Spleen (tissue), 11 donors: Measurements from ENCODE around the gene C16orf89. TPM values are rescaled to one million over a fixed set of nuclear protein-coding genes. Genes with fewer than 3 reads are reported as not detected.
"Not testable (repeated sequence)": the region's sequence is repeated elsewhere in the genome, so short reads cannot be mapped to it uniquely, and the experiment has no call there.

Source experiments
- DNase-seq: peaks from one replicate; pipeline ENCODE4 v3.0.0-alpha.2; 2020
- H3K27ac ChIP-seq, 8 donors: fragments of 200-600 bp; sonication (generic) in 7 of 8; 1 replicate in 4 of 8; 2 replicates in 4 of 8; pipeline versions ENCODE4 v1.5.0 to v1.8.0; 2016 to 2021; ENCODE audit warnings: inconsistent platforms in 4 of 8, mild to moderate bottlenecking in 4 of 8, moderate library complexity in 1 of 8
- H3K27me3 ChIP-seq, 7 donors: fragments of 200-600 bp; sonication (generic) in 6 of 7; replicated peaks in 1 of 7; 1 replicate in 4 of 7; 2 replicates in 3 of 7; pipeline versions ENCODE4 v1.5.0 to v1.8.0; 2016 to 2021; ENCODE audit warnings: inconsistent platforms in 3 of 7, mild to moderate bottlenecking in 1 of 7
- H3K36me3 ChIP-seq, 6 donors: fragments of 200-600 bp; sonication (generic) in 5 of 6; 1 replicate in 4 of 6; 2 replicates in 2 of 6; pipeline versions ENCODE4 v1.5.0 to v1.8.0; 2016 to 2021; ENCODE audit warnings: inconsistent platforms in 2 of 6
- H3K4me1 ChIP-seq, 6 donors: fragments of 200-600 bp; sonication (generic) in 5 of 6; 1 replicate in 3 of 6; 2 replicates in 3 of 6; pipeline versions ENCODE4 v1.5.0 to v1.8.0; 2016 to 2021; ENCODE audit warnings: inconsistent platforms in 3 of 6
- H3K4me3 ChIP-seq, 8 donors: fragments of 200-600 bp; sonication (generic) in 7 of 8; 1 replicate in 4 of 8; 2 replicates in 4 of 8; pipeline versions ENCODE4 v1.5.0 to v1.8.0; 2016 to 2021; ENCODE audit warnings: inconsistent platforms in 4 of 8, mild to moderate bottlenecking in 4 of 8, moderate library complexity in 2 of 8
- H3K9me3 ChIP-seq, 8 donors: fragments of 200-600 bp; sonication (generic) in 7 of 8; 1 replicate in 4 of 8; 2 replicates in 4 of 8; pipeline versions ENCODE4 v1.5.0 to v1.8.0; 2016 to 2021; ENCODE audit warnings: inconsistent platforms in 4 of 8
- CTCF ChIP-seq, 11 experiments: fragments of 200-600 bp in 7 of 11; fragments of 450-650 bp in 4 of 11; sonication (generic) in 4 of 11; IDR thresholded peaks in 8 of 11; conservative IDR thresholded peaks in 3 of 11; 1 replicate in 7 of 11; 2 replicates in 4 of 11; pipeline versions ENCODE4 v1.4.0 to v1.8.0; 2016 to 2021; ENCODE audit warnings: antibody characterized with exemption in 11 of 11, inconsistent platforms in 4 of 11, mild to moderate bottlenecking in 1 of 11
- POLR2A ChIP-seq, 3 donors: fragments of 450-650 bp; IDR thresholded peaks; one replicate each; pipeline ENCODE4 v1.5.1; 2017; ENCODE audit warnings: antibody characterized with exemption in 3 of 3, mild to moderate bottlenecking in 1 of 3
- POLR2AphosphoS5 ChIP-seq, 3 donors: sonication (generic); formaldehyde crosslinking; IDR thresholded peaks; one replicate each; pipeline ENCODE4 v1.5.1; 2017; ENCODE audit warnings: antibody characterized with exemption in 3 of 3
- WGBS, 5 donors: extraction: QIAGEN DNeasy Blood & Tissue Kit in 3 of 5; methylation state at CpG; one replicate each; pipeline versions ENCODE4 v1.1.5 to v1.1.7; 2013 to 2018; 5-methylcytosine and 5-hydroxymethylcytosine counted together
- intact Hi-C: fragments of 100-400 bp; cut with DNase I; formaldehyde crosslinking; loops from one replicate; pipeline ENCODE4 v1.15.0; 2023; ENCODE audit warnings: low total_unique reads
- polyA plus RNA-seq, 3 donors: library from polyadenylated mRNA; stranded (reverse); fragments of 200-250 nt; gene quantifications; one replicate each; pipeline ENCODE4 v1.2.1, GENCODE V29; 2013
- total RNA-seq, 7 donors: library from RNA; depleted of rRNA in 3 of 7; stranded (reverse); fragments of >200 nt in 3 of 7; fragmentation: NEBNext Ultra II Directional in 4 of 7; extraction: Animal tissue kit (Norgen Biotek cat#: 25700) in 4 of 7; gene quantifications; one replicate each; pipeline versions ENCODE4 v1.1.0 to v1.2.1, GENCODE V29; 2016 to 2021
- donor health status: healthy with polysubstance abuse.
- donor health status: DM: no; HTN: no; CAD: no; lungs with moderate emphysema.
- donor health status: DM: no; HTN: no; CAD: no.
- donor health status: Bipolar disorder and iron deficiency.
- donor health status: healthy.
- donor health status: DM: no; HTN: no; CAD: no.
- donor health status: DM: yes; HTN: yes; CAD: no.

The C16orf89 gene
- total and polyA plus RNA-seq, 10 donors = 0.34 to 5.7 (median 1.7) TPM; not detected in 1

GRCh38 chr16:5083646-5084045 is 17.9 kb upstream of the C16orf89 start:
- WGBS, 5 donors = 90 to 96% (median 91%) methylated on average over 9 of the region's 9 CpGs
- H3K27me3 ChIP-seq, H3K27ac ChIP-seq, H3K4me3 ChIP-seq, H3K9me3 ChIP-seq, H3K4me1 ChIP-seq, intact Hi-C loops: not testable (repeated sequence)
- peak in 1 of 3 donors; percentile 14 for TF ChIP-seq POLR2AphosphoS5 (IDR thresholded peaks at IDR 0.05)
- H3K36me3 ChIP-seq = peaks cover 0 to 95% (median 46%) of the 10 kb centered on the region in 6 donors
- peak; percentile 38 for DNase-seq

DNA sequence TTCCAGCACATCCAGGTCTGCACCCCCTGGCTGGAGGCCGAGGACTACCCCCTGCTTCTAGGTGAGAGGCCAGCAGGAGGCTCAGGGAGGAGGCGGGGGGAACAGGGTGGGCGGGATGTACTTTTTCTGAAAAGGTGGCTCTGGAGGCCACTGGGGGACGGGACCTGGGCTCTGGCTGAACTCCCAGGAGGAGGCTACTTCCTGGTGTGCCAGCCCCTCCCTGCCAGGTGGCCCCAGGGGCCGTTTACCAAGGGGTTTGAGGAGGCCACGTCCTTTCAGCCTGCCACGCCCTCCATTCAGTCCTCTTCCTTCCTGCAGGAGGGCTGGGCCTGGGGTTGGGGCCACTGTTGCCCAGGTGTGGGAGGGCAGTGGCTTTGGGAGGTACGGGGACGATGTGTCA is 15.2 kb upstream of the C16orf89 start:
- peaks cover 0 to 99% (median 65%) of the 10 kb centered on the region in 6 donors for H3K36me3 ChIP-seq
- H3K27ac ChIP-seq, DNase-seq, intact Hi-C loops, H3K4me3 ChIP-seq, H3K9me3 ChIP-seq, H3K4me1 ChIP-seq, H3K27me3 ChIP-seq: not testable (repeated sequence)
- 61 to 74% (median 70%) methylated on average over 7 to 9 of the region's 9 CpGs for WGBS, 5 donors

- H3K27me3 ChIP-seq, H3K9me3 ChIP-seq, H3K4me3 ChIP-seq, DNase-seq, H3K27ac ChIP-seq, H3K4me1 ChIP-seq, intact Hi-C loops: not testable (repeated sequence)
- WGBS, 5 donors = 86 to 95% (median 93%) methylated on average over 7 to 12 of the region's 12 CpGs
- H3K36me3 ChIP-seq = peaks cover 0 to 99% (median 71%) of the 10 kb centered on the region in 6 donors
Observed at GRCh38 chr16:5080461-5080860, 14.7 kb upstream of the C16orf89 start.

DNA sequence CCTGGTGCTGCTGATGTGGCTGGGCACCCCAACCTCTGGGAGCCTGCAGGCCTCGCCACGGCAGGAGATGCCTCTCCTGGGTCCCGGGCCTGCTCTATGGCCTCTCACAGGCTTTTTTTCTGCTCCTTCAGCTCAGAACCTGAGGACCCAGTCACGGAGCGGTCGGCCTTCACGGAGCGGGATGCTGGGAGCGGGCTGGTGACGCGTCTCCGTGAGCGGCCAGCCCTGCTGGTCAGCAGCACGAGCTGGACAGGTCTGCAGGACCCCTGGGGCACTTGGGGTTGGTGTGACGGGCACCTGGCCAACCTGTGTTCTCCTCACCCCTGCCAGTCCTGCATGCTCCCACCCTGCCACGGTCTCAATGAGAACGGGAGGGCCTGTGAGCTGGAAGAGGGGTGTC is 12.9 kb upstream of the C16orf89 start:
- Histone ChIP-seq H3K36me3 (peaks cover 0 to 100% (median 68%) of the 10 kb centered on the region in 6 donors), H3K27me3 (no peaks in the 10 kb centered on the region), H3K4me3 (no peak overlapping the region), H3K4me1 (peaks cover 0 to 10% (median 0%) of the 10 kb centered on the region in 6 donors), H3K27ac (no peak overlapping the region), H3K9me3 (no peaks in the 10 kb centered on the region)
- DNase-seq = no peak
- intact Hi-C loops = no loop called here
- WGBS, 5 donors = 91 to 97% (median 91%) methylated on average over 9 to 17 of the region's 17 CpGs; no CpG with 5 or more reads in 1 of the 5 donors
- no peak for TF ChIP-seq POLR2A (IDR thresholded peaks at IDR 0.05)
- TF ChIP-seq POLR2AphosphoS5 (IDR thresholded peaks at IDR 0.05) = no peak
- no peak for TF ChIP-seq CTCF (IDR thresholded peaks at IDR 0.05 in 8 of 11, conservative IDR thresholded peaks at IDR 0.05 in 3 of 11)

GRCh38 chr16:5077304-5077703 is 11.5 kb upstream of the C16orf89 start:
- H3K9me3 ChIP-seq = no peaks in the 10 kb centered on the region
- H3K4me3 ChIP-seq = no peak overlapping the region
- intact Hi-C loops = no loop called here
- H3K4me1 ChIP-seq = peaks cover 5 to 23% (median 12%) of the 10 kb centered on the region in 6 donors
- TF ChIP-seq POLR2A (IDR thresholded peaks at IDR 0.05) (no peak), POLR2AphosphoS5 (IDR thresholded peaks at IDR 0.05) (no peak), CTCF (IDR thresholded peaks at IDR 0.05 in 8 of 11, conservative IDR thresholded peaks at IDR 0.05 in 3 of 11) (no peak)
- H3K36me3 ChIP-seq = peaks cover 0 to 92% (median 58%) of the 10 kb centered on the region in 6 donors
- no peaks in the 10 kb centered on the region for H3K27me3 ChIP-seq
- 96 to 97% (median 96%) methylated on average over 11 to 13 of the region's 13 CpGs for WGBS, 5 donors
- no peak overlapping the region for H3K27ac ChIP-seq
- DNase-seq = no peak

DNA sequence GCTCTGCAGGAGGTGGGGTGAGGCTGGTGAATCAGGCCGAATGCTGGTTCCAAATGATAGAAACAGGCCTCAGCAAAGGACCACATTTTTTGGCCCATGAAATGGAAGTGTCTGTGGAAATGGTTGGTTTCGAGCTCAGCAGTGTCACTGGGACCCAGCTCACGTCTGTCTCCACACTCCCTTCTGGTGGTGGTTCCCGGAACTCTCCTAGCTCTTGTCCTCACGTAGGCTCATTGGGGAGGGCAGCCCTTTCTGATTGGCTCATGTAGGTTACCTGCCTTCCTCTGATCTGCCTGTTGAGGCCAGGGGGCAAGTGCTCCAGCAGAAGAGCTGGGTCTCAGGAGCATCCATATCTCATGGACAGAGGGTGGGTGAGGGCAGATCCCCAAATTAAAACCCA is 9.9 kb upstream of the C16orf89 start:
- no peaks in the 10 kb centered on the region for H3K9me3 ChIP-seq
- H3K4me3 ChIP-seq = no peak overlapping the region
- intact Hi-C loops = no loop called here
- DNase-seq = peak; percentile 13
- H3K36me3 ChIP-seq = peaks cover 0 to 76% (median 54%) of the 10 kb centered on the region in 6 donors
- H3K27ac ChIP-seq = no peak overlapping the region
- TF ChIP-seq POLR2A (IDR thresholded peaks at IDR 0.05) (no peak), POLR2AphosphoS5 (IDR thresholded peaks at IDR 0.05) (no peak)
- no peaks in the 10 kb centered on the region for H3K27me3 ChIP-seq
- WGBS, 5 donors = 84 to 95% (median 91%) methylated on average over 5 of the region's 5 CpGs
- peaks cover 11 to 38% (median 19%) of the 10 kb centered on the region in 6 donors for H3K4me1 ChIP-seq

- Histone ChIP-seq H3K4me1 (peaks cover 11 to 38% (median 19%) of the 10 kb centered on the region in 6 donors), H3K36me3 (peaks cover 0 to 57% (median 39%) of the 10 kb centered on the region in 6 donors)
- H3K9me3 ChIP-seq, H3K4me3 ChIP-seq, H3K27me3 ChIP-seq, intact Hi-C loops, H3K27ac ChIP-seq: not testable (repeated sequence)
- 93 to 98% (median 97%) methylated on average over 14 to 15 of the region's 15 CpGs for WGBS, 5 donors
- peak; percentile 38 for DNase-seq
Observed at GRCh38 chr16:5073771-5074170, 8.0 kb upstream of the C16orf89 start.
